ENCODE data around the gene SLC6A11. TPM values are rescaled to one million over a fixed set of nuclear protein-coding genes. Genes with fewer than 3 reads are reported as not detected.

The SLC6A11 gene
- total and polyA plus RNA-seq, 9 donors, result under 0.01 to 0.33 (median 0.07) TPM; not detected in 2

DNA sequence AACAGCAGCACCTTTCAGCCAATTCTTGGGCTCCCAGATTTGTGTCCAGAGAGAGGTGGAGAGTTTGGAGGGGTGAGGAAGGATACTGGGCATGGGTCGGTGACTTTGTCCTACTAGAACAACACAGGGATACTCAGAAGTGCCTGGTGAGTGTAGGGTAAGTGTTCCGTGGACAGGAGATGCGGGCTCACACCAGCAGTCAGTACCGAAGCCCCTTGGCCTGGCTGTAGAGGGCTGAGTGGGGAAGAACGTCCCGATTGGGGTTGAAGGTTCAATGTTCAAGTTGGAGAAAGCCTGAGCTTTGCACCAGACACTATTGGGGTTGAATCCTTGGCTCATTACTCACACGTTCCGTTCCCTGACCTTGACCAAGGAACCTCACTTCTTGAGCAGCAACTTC, 40.8 kb upstream of the SLC6A11 start:
- no peak for DNase-seq
- Histone ChIP-seq H3K9me3 (no peaks in the 10 kb centered on the region), H3K4me3 (no peak overlapping the region), H3K27me3 (no peaks in the 10 kb centered on the region), H3K36me3 (no peaks in the 10 kb centered on the region), H3K27ac (no peak overlapping the region), H3K4me1 (ENCODE audit: insufficient read depth) (no peaks in the 10 kb centered on the region)
- intact Hi-C loops (cut with DNase I), result no loop called here
- WGBS, 3 donors, result 60 to 74% (median 69%) methylated on average over 8 of the region's 8 CpGs
- TF ChIP-seq POLR2A (IDR thresholded peaks at IDR 0.05) (no peak), EP300 (IDR thresholded peaks at IDR 0.05) (no peak)
- TF ChIP-seq, protein P1, sequence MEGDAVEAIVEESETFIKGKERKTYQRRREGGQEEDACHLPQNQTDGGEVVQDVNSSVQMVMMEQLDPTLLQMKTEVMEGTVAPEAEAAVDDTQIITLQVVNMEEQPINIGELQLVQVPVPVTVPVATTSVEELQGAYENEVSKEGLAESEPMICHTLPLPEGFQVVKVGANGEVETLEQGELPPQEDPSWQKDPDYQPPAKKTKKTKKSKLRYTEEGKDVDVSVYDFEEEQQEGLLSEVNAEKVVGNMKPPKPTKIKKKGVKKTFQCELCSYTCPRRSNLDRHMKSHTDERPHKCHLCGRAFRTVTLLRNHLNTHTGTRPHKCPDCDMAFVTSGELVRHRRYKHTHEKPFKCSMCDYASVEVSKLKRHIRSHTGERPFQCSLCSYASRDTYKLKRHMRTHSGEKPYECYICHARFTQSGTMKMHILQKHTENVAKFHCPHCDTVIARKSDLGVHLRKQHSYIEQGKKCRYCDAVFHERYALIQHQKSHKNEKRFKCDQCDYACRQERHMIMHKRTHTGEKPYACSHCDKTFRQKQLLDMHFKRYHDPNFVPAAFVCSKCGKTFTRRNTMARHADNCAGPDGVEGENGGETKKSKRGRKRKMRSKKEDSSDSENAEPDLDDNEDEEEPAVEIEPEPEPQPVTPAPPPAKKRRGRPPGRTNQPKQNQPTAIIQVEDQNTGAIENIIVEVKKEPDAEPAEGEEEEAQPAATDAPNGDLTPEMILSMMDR (IDR thresholded peaks at IDR 0.05), result no peak

DNA sequence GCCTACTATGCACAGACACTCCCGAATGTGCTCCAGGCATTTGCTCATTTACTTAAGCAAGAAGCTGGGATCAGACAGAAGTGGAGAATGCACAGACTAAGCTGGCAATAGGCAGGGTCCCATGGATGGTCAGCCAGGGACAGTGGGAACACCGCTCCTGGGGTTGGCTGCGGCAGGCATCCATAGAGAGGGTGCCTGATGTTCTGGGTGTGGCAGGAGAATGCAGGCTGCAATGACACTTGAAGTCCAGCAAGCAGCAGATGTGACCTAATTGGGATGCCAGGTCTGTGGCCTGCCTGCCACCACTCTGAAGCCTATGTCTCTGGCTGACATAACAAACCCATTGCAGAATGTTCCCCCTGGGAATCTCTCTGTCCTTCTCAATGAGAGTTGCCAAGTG, 40.2 kb upstream of the SLC6A11 start:
- no peaks in the 10 kb centered on the region for H3K27me3 ChIP-seq
- intact Hi-C loops (cut with DNase I), result no loop called here
- DNase-seq, result no peak
- 86 to 90% (median 90%) methylated on average over 3 of the region's 3 CpGs for WGBS, 3 donors
- H3K27ac ChIP-seq, result no peak overlapping the region
- no peak for TF ChIP-seq POLR2A (IDR thresholded peaks at IDR 0.05)
- TF ChIP-seq, protein P1 (IDR thresholded peaks at IDR 0.05), result no peak
- TF ChIP-seq EP300 (IDR thresholded peaks at IDR 0.05), result no peak
- H3K4me3 ChIP-seq, result no peak overlapping the region
- H3K36me3 ChIP-seq, result no peaks in the 10 kb centered on the region
- no peaks in the 10 kb centered on the region for H3K9me3 ChIP-seq
- H3K4me1 ChIP-seq (ENCODE audit: insufficient read depth), result no peaks in the 10 kb centered on the region

DNA sequence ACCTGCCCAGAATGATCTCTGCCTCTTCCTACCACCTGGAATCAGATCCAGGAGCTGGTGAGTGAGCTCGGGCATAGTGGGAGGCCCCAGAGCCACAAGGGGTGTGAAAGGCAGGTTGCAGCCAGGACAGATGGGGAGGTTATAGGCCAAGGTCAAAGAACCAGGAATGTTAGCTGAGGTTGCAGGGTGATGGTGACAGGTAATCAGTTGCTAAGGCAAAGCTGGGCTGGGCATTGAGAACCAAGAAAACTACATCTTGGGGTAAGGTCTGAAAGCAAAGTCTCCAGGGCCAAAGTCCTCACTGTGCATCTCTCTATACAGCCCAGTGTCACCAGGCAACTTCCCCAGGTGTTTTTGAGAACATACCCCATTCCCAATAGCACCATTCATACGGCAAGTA, 38.4 kb upstream of the SLC6A11 start:
- H3K9me3 ChIP-seq, result no peaks in the 10 kb centered on the region
- H3K4me3 ChIP-seq, result no peak overlapping the region
- H3K36me3 ChIP-seq, result no peaks in the 10 kb centered on the region
- no peak for DNase-seq
- H3K27ac ChIP-seq, result no peak overlapping the region
- 42 to 58% (median 51%) methylated on average over 2 of the region's 2 CpGs for WGBS, 3 donors
- no peaks in the 10 kb centered on the region for H3K27me3 ChIP-seq
- intact Hi-C loops (cut with DNase I), result no loop called here
- H3K4me1 ChIP-seq (ENCODE audit: insufficient read depth), result no peaks in the 10 kb centered on the region
- TF ChIP-seq POLR2A (IDR thresholded peaks at IDR 0.05) (no peak), EP300 (IDR thresholded peaks at IDR 0.05) (no peak)
- TF ChIP-seq, protein P1 (IDR thresholded peaks at IDR 0.05), result no peak

DNA sequence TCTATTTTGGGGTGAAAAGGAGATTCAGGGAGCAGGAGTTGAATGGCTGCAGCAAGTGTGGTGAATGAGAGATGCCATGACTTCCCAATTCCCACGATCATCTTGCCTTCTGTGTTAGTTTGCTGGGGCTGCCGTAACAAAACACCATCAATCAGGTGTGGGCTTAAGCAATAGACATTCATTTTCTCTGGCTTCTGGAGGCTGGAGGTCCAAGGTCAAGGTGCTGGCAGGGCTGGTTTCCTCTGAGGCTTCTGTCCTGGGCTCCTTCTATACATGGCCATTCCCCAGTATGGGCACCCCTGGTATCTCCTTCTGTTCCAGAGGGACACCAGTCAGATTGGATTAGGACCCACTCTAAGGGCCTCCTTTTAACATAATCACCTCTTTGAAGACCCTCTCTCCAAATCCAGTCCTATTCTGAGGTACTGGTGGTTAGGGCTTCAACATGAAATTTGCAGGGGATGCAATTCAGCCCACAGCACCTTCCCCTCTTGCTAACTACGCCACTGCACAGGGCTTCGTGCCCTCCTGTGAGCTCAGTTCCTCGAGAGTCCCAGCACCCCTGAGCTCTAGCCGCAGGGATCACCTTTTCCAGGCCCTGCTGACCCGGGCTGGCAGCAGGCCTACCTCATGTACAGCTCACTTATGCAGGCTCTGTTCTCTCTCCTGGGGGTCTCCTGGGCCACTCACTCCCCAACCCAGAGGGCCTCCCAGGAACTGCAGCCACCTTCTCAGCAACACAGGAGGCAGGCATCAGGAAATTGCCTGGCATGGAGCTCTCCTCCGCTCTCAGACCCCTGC, 37.3 kb upstream of the SLC6A11 start:
- 63 to 70% (median 64%) methylated on average over 8 of the region's 8 CpGs for WGBS, 3 donors
- Histone ChIP-seq H3K27me3 (no peaks in the 10 kb centered on the region), H3K27ac (no peak overlapping the region), H3K36me3 (no peaks in the 10 kb centered on the region), H3K9me3 (no peaks in the 10 kb centered on the region), H3K4me1 (ENCODE audit: insufficient read depth) (no peaks in the 10 kb centered on the region), H3K4me3 (no peak overlapping the region)
- no peak for DNase-seq
- TF ChIP-seq, protein P1 (IDR thresholded peaks at IDR 0.05), result no peak
- no peak for TF ChIP-seq POLR2A (IDR thresholded peaks at IDR 0.05)
- TF ChIP-seq EP300 (IDR thresholded peaks at IDR 0.05), result no peak
- intact Hi-C loops (cut with DNase I), result no loop called here
